Hematopoietic multipotent progenitor cell treated with erythropoietin and hydrocortisone succinate and interleukin-3 and kit ligand, for 4 days (in vitro differentiated cells): ENCODE measurements around the gene D2HGDH.
"Not testable (repeated sequence)": the region's sequence is repeated elsewhere in the genome, so short reads cannot be mapped to it uniquely, and the experiment has no call there.

Experiments used
- DNase-seq: peaks from one replicate; pipeline ENCODE4 v3.0.0-alpha.2; 2015

The D2HGDH gene

GRCh38 chr2:241796610-241797138 is 62.2 kb downstream of the D2HGDH start:
- DNase-seq = no peak

- DNase-seq = no peak
These were observed 63.1 kb downstream of the D2HGDH start for GRCh38 chr2:241797441-241798080.

- no peak for DNase-seq
These were observed 63.7 kb downstream of the D2HGDH start for GRCh38 chr2:241798081-241798630.

GRCh38 chr2:241798631-241799521 is 64.4 kb downstream of the D2HGDH start:
- no peak for DNase-seq

- no peak for DNase-seq
These were observed 65.2 kb downstream of the D2HGDH start for GRCh38 chr2:241799522-241800197.

- not testable (repeated sequence) for DNase-seq
These were observed 65.9 kb downstream of the D2HGDH start for GRCh38 chr2:241800198-241800903.

GRCh38 chr2:241801611-241802420 is 67.4 kb downstream of the D2HGDH start:
- no peak for DNase-seq

- DNase-seq = no peak
These were observed 68.2 kb downstream of the D2HGDH start for GRCh38 chr2:241802421-241803318.

GRCh38 chr2:241803387-241804325 is 69.2 kb downstream of the D2HGDH start:
- peak; percentile 72 for DNase-seq

GRCh38 chr2:241804326-241805229 is 70.1 kb downstream of the D2HGDH start:
- DNase-seq = peak; percentile 77

GRCh38 chr2:241806217-241806616 is 71.8 kb downstream of the D2HGDH start:
- not testable (repeated sequence) for DNase-seq

- DNase-seq = no peak
These were observed 73.8 kb downstream of the D2HGDH start for GRCh38 chr2:241808051-241808720.

GRCh38 chr2:241808721-241809382 is 74.4 kb downstream of the D2HGDH start, which contains the start of gene NEU4:
Gene NEU4 (plus strand): TSS chr2:241809193. CDS start chr2:241814485, 5,292 bp downstream.
- DNase-seq = no peak

GRCh38 chr2:241809383-241810306 is 75.2 kb downstream of the D2HGDH start:
- DNase-seq = no peak
